ENCODE data around the gene TRIM56.

TRIM56 gene

GRCh38 chr7:101137651-101138212 lies 52.5 kb downstream of the TRIM56 start:
- DNase-seq, result no peak

GRCh38 chr7:101138213-101138870 lies 53.1 kb downstream of the TRIM56 start:
- peak; percentile 97 for DNase-seq

- DNase-seq, result no peak
Measured at GRCh38 chr7:101140339-101140699, 55.0 kb downstream of the TRIM56 start.

- no peak for DNase-seq
Measured at GRCh38 chr7:101140746-101141382, 55.6 kb downstream of the TRIM56 start.
